ENCODE results near the gene IFITM5.

DNA sequence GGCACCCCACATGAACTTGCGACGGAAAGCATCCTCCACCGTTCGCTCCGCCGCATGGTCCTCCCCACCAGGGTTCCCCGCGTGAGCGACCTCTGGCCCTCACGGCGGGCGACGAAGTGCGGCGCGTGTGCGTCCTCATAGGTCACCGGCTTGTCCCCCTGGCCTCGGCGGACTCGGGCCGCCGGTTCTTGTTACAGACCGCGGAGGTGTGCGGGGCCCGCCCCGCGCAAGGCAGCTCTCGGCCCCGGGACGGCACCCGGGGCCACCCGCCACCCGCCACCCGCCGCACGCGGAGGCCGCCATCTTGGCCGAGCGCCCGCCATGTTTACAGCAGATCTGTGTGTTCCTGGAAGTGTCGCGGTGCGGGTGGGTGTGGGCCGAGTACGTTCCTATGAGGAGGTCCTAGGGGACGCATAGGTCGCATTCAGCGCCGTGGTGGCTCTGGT, 4.8 kb upstream of the IFITM5 start:
- no peak for TF ChIP-seq POLR2A (conservative IDR thresholded peaks at IDR 0.05)
- no peak for TF ChIP-seq FOXM1 (IDR thresholded peaks at IDR 0.05; ENCODE audit: low read depth)
- no peak for TF ChIP-seq FOXM1 (CRISPR knock-in tag; IDR thresholded peaks at IDR 0.05; ENCODE audit: low read depth)
- no peak for TF ChIP-seq RB1 (IDR thresholded peaks at IDR 0.05; ENCODE audit: low read depth)
- no peak for TF ChIP-seq NR2C2 (CRISPR knock-in tag; IDR thresholded peaks at IDR 0.05)
- no peak for TF ChIP-seq NR2C2 (tag; IDR thresholded peaks at IDR 0.05)
- no peak for TF ChIP-seq RCOR1 (IDR thresholded peaks at IDR 0.05; ENCODE audit: borderline replicate concordance in 1 of 2, low read depth in 2 of 2, low read length in 2 of 2)
- TF ChIP-seq, protein P1, sequence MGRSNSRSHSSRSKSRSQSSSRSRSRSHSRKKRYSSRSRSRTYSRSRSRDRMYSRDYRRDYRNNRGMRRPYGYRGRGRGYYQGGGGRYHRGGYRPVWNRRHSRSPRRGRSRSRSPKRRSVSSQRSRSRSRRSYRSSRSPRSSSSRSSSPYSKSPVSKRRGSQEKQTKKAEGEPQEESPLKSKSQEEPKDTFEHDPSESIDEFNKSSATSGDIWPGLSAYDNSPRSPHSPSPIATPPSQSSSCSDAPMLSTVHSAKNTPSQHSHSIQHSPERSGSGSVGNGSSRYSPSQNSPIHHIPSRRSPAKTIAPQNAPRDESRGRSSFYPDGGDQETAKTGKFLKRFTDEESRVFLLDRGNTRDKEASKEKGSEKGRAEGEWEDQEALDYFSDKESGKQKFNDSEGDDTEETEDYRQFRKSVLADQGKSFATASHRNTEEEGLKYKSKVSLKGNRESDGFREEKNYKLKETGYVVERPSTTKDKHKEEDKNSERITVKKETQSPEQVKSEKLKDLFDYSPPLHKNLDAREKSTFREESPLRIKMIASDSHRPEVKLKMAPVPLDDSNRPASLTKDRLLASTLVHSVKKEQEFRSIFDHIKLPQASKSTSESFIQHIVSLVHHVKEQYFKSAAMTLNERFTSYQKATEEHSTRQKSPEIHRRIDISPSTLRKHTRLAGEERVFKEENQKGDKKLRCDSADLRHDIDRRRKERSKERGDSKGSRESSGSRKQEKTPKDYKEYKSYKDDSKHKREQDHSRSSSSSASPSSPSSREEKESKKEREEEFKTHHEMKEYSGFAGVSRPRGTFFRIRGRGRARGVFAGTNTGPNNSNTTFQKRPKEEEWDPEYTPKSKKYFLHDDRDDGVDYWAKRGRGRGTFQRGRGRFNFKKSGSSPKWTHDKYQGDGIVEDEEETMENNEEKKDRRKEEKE (IDR thresholded peaks at IDR 0.05; ENCODE audit: borderline replicate concordance in 1 of 2, control insufficient read depth in 1 of 2, low read depth in 2 of 2, low read length in 1 of 2) = no peak
- no peak for TF ChIP-seq LEF1 (IDR thresholded peaks at IDR 0.05)
- no peak for TF ChIP-seq MCM2 (IDR thresholded peaks at IDR 0.05; ENCODE audit: low read depth)
- TF ChIP-seq ZNF274 (IDR thresholded peaks at IDR 0.05; ENCODE audit: borderline replicate concordance, low read depth, low read length) = no peak
- TF ChIP-seq, protein P2, sequence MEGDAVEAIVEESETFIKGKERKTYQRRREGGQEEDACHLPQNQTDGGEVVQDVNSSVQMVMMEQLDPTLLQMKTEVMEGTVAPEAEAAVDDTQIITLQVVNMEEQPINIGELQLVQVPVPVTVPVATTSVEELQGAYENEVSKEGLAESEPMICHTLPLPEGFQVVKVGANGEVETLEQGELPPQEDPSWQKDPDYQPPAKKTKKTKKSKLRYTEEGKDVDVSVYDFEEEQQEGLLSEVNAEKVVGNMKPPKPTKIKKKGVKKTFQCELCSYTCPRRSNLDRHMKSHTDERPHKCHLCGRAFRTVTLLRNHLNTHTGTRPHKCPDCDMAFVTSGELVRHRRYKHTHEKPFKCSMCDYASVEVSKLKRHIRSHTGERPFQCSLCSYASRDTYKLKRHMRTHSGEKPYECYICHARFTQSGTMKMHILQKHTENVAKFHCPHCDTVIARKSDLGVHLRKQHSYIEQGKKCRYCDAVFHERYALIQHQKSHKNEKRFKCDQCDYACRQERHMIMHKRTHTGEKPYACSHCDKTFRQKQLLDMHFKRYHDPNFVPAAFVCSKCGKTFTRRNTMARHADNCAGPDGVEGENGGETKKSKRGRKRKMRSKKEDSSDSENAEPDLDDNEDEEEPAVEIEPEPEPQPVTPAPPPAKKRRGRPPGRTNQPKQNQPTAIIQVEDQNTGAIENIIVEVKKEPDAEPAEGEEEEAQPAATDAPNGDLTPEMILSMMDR (IDR thresholded peaks at IDR 0.05 in 2 of 3, conservative IDR thresholded peaks at IDR 0.05 in 1 of 3; ENCODE audit: insufficient read depth in 2 of 3, low read depth in 1 of 3, low read length in 3 of 3) = no peak
- TF ChIP-seq HDAC6 (IDR thresholded peaks at IDR 0.05; ENCODE audit: low read depth, low read length) = no peak
- TF ChIP-seq EP300 (IDR thresholded peaks at IDR 0.05; ENCODE audit: low read length) = no peak

All from K562 (cell line).